K562 (cell line): ENCODE measurements around the gene GPATCH3. TPM values are rescaled to one million over a fixed set of nuclear protein-coding genes. Genes with fewer than 3 reads are reported as not detected.
A peak's percentile ranks its signal among the peaks of the same experiment; 100 is the strongest.

ENCODE experiments used
- ASH1L ChIP-seq: fragments of 450-650 bp; IDR thresholded peaks from 2 replicates; pipeline ENCODE4 v1.6.1; 2018; ENCODE audit warnings: borderline replicate concordance, mild to moderate bottlenecking, low read depth; ENCODE audit not compliant: partially characterized antibody
- CCNT2 ChIP-seq: IDR thresholded peaks from 2 replicates; pipeline ENCODE4 v1.6.1; 2011; ENCODE audit warnings: borderline replicate concordance, low read depth, mild to moderate bottlenecking, moderate library complexity, mixed read lengths, low read length; ENCODE audit not compliant: insufficient read length; ENCODE audit errors: extremely low read depth
- CXXC5 ChIP-seq: fragments of 250-450 bp; sonication (Bioruptor Pico); IDR thresholded peaks from 2 replicates; pipeline ENCODE4 v1.8.0; 2022; ENCODE audit warnings: inconsistent platforms, mild to moderate bottlenecking, moderate library complexity
- HDAC1 ChIP-seq, 2 experiments: fragments of 450-650 bp; IDR thresholded peaks; 2 replicates each; pipeline ENCODE4 v1.6.1; 2016 to 2017; ENCODE audit warnings: inconsistent platforms in 1 of 2, mild to moderate bottlenecking in 1 of 2, moderate library complexity in 1 of 2
- HDAC3 ChIP-seq: fragments of 450-650 bp; IDR thresholded peaks from 2 replicates; pipeline ENCODE4 v1.6.1; 2018; ENCODE audit warnings: borderline replicate concordance, mild to moderate bottlenecking, moderate library complexity; ENCODE audit not compliant: partially characterized antibody
- HIVEP1 ChIP-seq: fragments of 250-450 bp; sonication (Bioruptor Pico); IDR thresholded peaks from 2 replicates; pipeline ENCODE4 v1.4.0; 2020; ENCODE audit warnings: mild to moderate bottlenecking
- HMG20B ChIP-seq: fragments of 250-450 bp; sonication (Bioruptor Pico); IDR thresholded peaks from 2 replicates; pipeline ENCODE4 v1.5.0; 2021; ENCODE audit warnings: mild to moderate bottlenecking
- KAT2B ChIP-seq: IDR thresholded peaks from one replicate; pipeline ENCODE4 v1.6.1; 2012; ENCODE audit warnings: low read depth, mild to moderate bottlenecking, control low read depth, inconsistent platforms, low read length, moderate library complexity
- MECOM ChIP-seq: fragments of 250-450 bp; sonication (Bioruptor Pico); IDR thresholded peaks from 2 replicates; pipeline ENCODE4 v1.8.0; 2022; ENCODE audit warnings: inconsistent platforms
- NFIX ChIP-seq: fragments of 250-450 bp; sonication (Bioruptor Pico); IDR thresholded peaks from 2 replicates; pipeline ENCODE4 v1.4.0; 2020; ENCODE audit warnings: low read depth, mild to moderate bottlenecking, moderate library complexity
- NUFIP1 ChIP-seq: fragments of 450-650 bp; IDR thresholded peaks from 2 replicates; pipeline ENCODE4 v1.6.1; 2018; ENCODE audit not compliant: partially characterized antibody
- RAD21 ChIP-seq, 2 experiments: fragments of 250-450 bp in 1 of 2; fragments of 450-650 bp in 1 of 2; sonication (Bioruptor Pico) in 1 of 2; formaldehyde crosslinking in 1 of 2; IDR thresholded peaks in 1 of 2; conservative IDR thresholded peaks in 1 of 2; 2 replicates each; pipeline versions ENCODE4 v1.4.0 to v1.8.0; 2020 to 2022; ENCODE audit warnings: mild to moderate bottlenecking in 2 of 2, moderate library complexity in 1 of 2
- SMARCE1 ChIP-seq: fragments of 450-650 bp; IDR thresholded peaks from 2 replicates; pipeline ENCODE4 v1.7.1; 2016; ENCODE audit warnings: mild to moderate bottlenecking
- ZBTB8A ChIP-seq: fragments of 450-650 bp; IDR thresholded peaks from 2 replicates; pipeline ENCODE4 v1.6.1; 2018; ENCODE audit warnings: mild to moderate bottlenecking, moderate library complexity; ENCODE audit not compliant: partially characterized antibody
- ZNF696 ChIP-seq: fragments of 250-450 bp; sonication (Bioruptor Pico); conservative IDR thresholded peaks from 2 replicates; pipeline ENCODE4 v1.4.0; 2020; ENCODE audit warnings: mild to moderate bottlenecking, moderate library complexity
- polyA plus RNA-seq, 8 experiments: library from polyadenylated mRNA; depleted of rRNA in 4 of 8; stranded (reverse) in 5 of 8; unstranded in 3 of 8; fragments of >200 nt; fragmentation: Nextera tagmentation in 2 of 8; fragmentation: Illumina TruSeq in 1 of 8; extraction: Ambion mirVana in 2 of 8; extraction: Trizol in 1 of 8; gene quantifications; 2 replicates each; pipeline versions ENCODE4 v1.2.1 to v1.2.3, GENCODE V29; 2011 to 2014; ENCODE audit warnings: inconsistent platforms in 1 of 8, missing spikeins in 1 of 8
- total RNA-seq, 7 experiments: library from RNA; depleted of rRNA in 6 of 7; stranded (reverse); fragments of >200 nt in 6 of 7; fragmentation: Illumina TruSeq in 2 of 7; extraction: Trizol in 2 of 7; gene quantifications; 2 replicates each; pipeline versions ENCODE4 v1.2.1 to v1.2.3, GENCODE V29; 2011 to 2021; ENCODE audit warnings: low replicate concordance in 1 of 7
- TF ChIP-seq, protein P1 (sequence below): sonication (generic); formaldehyde crosslinking; IDR thresholded peaks from 2 replicates; pipeline ENCODE4 v1.8.0; 2022; ENCODE audit warnings: mild to moderate bottlenecking, missing genetic modification reagents
- TF ChIP-seq, protein P2 (sequence below): sonication (generic); formaldehyde crosslinking; IDR thresholded peaks from 2 replicates; pipeline ENCODE4 v1.8.0; 2022; ENCODE audit warnings: mild to moderate bottlenecking, missing genetic modification reagents, borderline replicate concordance
- TF ChIP-seq, protein P3 (sequence below): IDR thresholded peaks from 2 replicates; pipeline ENCODE4 v1.6.1; 2014; ENCODE audit warnings: antibody characterized with exemption

The GPATCH3 gene
- total and polyA plus RNA-seq, 9 of the 15 experiments (the other 6 are each of a cell fraction or from before 2014, with no cell fraction given), result 1.6 to 23.0 (median 13.3) TPM

DNA sequence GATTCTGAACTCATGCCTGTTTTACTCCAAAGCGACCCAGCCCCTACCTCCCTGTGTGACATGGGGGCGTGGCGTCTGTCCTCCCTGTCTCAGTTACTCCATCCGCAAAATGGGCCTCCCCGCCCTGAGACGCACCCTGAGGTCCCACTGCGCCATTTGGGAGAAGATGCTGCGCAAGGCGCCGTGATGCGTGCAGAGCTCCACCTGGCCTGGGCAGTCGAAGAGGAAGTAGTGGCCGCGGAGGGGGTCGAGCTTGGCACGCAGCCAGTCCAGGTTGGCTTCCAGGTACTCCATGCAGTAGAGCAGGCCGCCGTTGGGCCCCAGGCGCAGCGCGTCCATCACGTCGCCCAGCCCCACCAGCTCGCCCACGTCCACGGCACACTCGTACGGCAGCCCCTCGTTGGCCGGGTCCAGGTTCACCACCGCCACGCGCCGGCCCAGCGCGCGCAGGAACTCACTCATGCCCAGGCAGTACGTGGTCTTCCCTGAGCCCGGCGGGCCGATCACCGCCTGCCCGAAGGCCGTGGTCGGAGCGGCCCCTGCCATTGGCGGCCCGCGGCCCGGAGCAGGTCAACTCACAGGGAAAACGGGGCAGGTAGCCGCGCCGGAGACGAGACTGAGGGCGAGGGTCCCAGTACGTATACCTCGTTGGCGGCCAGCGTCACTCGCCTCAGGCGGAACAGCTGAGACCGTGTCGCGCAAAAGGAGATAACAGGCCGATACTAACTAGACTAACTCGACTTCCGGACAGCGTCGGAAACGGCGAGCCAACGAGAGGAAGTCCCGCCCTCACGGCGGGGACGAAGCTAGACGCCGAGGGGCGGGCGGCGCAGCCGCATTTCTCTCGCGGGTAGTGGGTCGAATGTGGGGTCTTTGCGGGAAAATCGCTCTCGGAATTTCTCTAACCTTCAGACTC is 10.5 kb downstream of the GPATCH3 start, which contains the start of gene GPN2 (continued):
- TF ChIP-seq, protein P1, sequence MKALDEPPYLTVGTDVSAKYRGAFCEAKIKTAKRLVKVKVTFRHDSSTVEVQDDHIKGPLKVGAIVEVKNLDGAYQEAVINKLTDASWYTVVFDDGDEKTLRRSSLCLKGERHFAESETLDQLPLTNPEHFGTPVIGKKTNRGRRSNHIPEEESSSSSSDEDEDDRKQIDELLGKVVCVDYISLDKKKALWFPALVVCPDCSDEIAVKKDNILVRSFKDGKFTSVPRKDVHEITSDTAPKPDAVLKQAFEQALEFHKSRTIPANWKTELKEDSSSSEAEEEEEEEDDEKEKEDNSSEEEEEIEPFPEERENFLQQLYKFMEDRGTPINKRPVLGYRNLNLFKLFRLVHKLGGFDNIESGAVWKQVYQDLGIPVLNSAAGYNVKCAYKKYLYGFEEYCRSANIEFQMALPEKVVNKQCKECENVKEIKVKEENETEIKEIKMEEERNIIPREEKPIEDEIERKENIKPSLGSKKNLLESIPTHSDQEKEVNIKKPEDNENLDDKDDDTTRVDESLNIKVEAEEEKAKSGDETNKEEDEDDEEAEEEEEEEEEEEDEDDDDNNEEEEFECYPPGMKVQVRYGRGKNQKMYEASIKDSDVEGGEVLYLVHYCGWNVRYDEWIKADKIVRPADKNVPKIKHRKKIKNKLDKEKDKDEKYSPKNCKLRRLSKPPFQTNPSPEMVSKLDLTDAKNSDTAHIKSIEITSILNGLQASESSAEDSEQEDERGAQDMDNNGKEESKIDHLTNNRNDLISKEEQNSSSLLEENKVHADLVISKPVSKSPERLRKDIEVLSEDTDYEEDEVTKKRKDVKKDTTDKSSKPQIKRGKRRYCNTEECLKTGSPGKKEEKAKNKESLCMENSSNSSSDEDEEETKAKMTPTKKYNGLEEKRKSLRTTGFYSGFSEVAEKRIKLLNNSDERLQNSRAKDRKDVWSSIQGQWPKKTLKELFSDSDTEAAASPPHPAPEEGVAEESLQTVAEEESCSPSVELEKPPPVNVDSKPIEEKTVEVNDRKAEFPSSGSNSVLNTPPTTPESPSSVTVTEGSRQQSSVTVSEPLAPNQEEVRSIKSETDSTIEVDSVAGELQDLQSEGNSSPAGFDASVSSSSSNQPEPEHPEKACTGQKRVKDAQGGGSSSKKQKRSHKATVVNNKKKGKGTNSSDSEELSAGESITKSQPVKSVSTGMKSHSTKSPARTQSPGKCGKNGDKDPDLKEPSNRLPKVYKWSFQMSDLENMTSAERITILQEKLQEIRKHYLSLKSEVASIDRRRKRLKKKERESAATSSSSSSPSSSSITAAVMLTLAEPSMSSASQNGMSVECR (CRISPR knock-in tag), result peak; percentile 97
- TF ChIP-seq ZNF696 (CRISPR knock-in tag), result no peak
- TF ChIP-seq, protein P2, sequence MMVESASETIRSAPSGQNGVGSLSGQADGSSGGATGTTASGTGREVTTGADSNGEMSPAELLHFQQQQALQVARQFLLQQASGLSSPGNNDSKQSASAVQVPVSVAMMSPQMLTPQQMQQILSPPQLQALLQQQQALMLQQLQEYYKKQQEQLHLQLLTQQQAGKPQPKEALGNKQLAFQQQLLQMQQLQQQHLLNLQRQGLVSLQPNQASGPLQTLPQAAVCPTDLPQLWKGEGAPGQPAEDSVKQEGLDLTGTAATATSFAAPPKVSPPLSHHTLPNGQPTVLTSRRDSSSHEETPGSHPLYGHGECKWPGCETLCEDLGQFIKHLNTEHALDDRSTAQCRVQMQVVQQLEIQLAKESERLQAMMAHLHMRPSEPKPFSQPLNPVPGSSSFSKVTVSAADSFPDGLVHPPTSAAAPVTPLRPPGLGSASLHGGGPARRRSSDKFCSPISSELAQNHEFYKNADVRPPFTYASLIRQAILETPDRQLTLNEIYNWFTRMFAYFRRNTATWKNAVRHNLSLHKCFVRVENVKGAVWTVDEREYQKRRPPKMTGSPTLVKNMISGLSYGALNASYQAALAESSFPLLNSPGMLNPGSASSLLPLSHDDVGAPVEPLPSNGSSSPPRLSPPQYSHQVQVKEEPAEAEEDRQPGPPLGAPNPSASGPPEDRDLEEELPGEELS (CRISPR knock-in tag), result peak; percentile 87; the same call in 1 of the 2 replicates
- TF ChIP-seq MECOM, result no peak
- TF ChIP-seq HIVEP1 (CRISPR knock-in tag), result no peak
- no peak for TF ChIP-seq ZBTB8A
- TF ChIP-seq HDAC1 (IDR thresholded peaks at IDR 0.05), result peak in 1 of 2 experiments; percentile 96; a peak in 3 of 4 replicates
- no peak for TF ChIP-seq HDAC3
- no peak for TF ChIP-seq HMG20B (CRISPR knock-in tag)
- no peak for TF ChIP-seq KAT2B
- 0 out of 2 replicates have a peak, but pooled peaks have one; percentile 42 for TF ChIP-seq SMARCE1
- peak; percentile 57 for TF ChIP-seq NFIX (CRISPR knock-in tag)
- TF ChIP-seq ASH1L, result no peak
- TF ChIP-seq RAD21 (CRISPR knock-in tag; conservative IDR thresholded peaks at IDR 0.05 in 1 of 2, IDR thresholded peaks at IDR 0.05 in 1 of 2), result no peak; a peak in 1 of 4 replicates
- TF ChIP-seq CXXC5 (CRISPR knock-in tag), result peak; percentile 99
- no peak for TF ChIP-seq NUFIP1
- peak; percentile 50 for TF ChIP-seq CCNT2
- TF ChIP-seq, protein P3, sequence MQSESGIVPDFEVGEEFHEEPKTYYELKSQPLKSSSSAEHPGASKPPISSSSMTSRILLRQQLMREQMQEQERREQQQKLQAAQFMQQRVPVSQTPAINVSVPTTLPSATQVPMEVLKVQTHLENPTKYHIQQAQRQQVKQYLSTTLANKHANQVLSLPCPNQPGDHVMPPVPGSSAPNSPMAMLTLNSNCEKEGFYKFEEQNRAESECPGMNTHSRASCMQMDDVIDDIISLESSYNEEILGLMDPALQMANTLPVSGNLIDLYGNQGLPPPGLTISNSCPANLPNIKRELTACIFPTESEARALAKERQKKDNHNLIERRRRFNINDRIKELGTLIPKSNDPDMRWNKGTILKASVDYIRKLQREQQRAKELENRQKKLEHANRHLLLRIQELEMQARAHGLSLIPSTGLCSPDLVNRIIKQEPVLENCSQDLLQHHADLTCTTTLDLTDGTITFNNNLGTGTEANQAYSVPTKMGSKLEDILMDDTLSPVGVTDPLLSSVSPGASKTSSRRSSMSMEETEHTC, result no peak
